HG03175 (cell line): Measurements from ENCODE around the gene SIGLEC15.
A peak's percentile ranks its signal among the peaks of the same experiment; 100 is the strongest.
"Not testable (repeated sequence)": the region's sequence is repeated elsewhere in the genome, so short reads cannot be mapped to it uniquely, and the experiment has no call there.

ENCODE experiments used
- ATAC-seq: cut with Tn5 transposase; IDR thresholded peaks from one replicate; pipeline ENCODE4 v1.9.1; 2021; ENCODE audit warnings: mild to moderate bottlenecking, moderate library complexity; ENCODE audit not compliant: unreplicated experiment

SIGLEC15 gene

DNA sequence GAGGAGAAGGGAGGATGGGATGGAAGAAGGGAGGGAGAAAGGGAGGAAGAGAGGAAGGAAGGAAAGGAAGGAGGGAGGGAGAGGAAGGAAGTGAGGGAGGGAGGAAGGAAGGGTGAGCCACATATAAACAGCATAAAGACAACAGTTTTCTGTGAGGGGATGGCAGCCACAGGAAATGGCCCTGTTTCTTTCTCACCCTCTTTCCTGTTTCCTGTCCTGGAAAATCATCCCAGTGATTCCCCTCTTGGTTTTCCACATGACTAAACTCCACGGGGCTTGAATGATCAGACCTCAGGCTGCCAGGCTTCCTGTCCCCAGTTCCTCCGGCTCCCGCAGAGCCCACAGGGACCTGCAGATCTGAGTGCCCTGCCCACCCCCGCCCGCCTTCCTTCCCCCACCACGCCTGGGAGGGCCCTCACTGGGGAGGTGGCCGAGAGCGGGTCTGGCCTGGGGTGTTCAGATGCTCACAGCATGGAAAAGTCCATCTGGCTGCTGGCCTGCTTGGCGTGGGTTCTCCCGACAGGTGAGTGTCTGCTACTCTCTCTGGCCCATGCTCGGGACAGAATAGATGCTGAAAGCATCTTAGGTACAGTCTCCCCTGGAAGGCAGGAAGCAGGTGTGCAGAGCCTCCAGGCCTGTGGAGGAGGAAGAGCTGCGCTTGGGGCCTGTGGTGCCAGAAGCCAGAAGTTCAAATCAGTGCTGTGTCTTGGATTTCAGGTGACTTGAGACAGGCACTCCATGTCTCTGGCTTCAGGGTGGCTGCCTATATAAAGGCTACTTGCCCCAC lies at the start of gene SIGLEC15:
TSS of gene SIGLEC15 (plus strand) at position 418 of the 787 bp plus-strand sequence. CDS start at position 472, 54 bp downstream.
- ATAC-seq: no peak

GRCh38 chr18:45775743-45776142 lies 49.7 kb upstream of the SIGLEC15 start:
- ATAC-seq: no peak

GRCh38 chr18:45777393-45777792 lies 48.1 kb upstream of the SIGLEC15 start:
- no peak for ATAC-seq

GRCh38 chr18:45780568-45780967 lies 44.9 kb upstream of the SIGLEC15 start:
- ATAC-seq: no peak

GRCh38 chr18:45782662-45783061 lies 42.8 kb upstream of the SIGLEC15 start:
- no peak for ATAC-seq

GRCh38 chr18:45783097-45784075 lies 42.1 kb upstream of the SIGLEC15 start:
- no peak for ATAC-seq

GRCh38 chr18:45785134-45785533 lies 40.3 kb upstream of the SIGLEC15 start:
- ATAC-seq: peak; percentile 58

- no peak for ATAC-seq
Measured at GRCh38 chr18:45786941-45787340, 38.5 kb upstream of the SIGLEC15 start.

DNA sequence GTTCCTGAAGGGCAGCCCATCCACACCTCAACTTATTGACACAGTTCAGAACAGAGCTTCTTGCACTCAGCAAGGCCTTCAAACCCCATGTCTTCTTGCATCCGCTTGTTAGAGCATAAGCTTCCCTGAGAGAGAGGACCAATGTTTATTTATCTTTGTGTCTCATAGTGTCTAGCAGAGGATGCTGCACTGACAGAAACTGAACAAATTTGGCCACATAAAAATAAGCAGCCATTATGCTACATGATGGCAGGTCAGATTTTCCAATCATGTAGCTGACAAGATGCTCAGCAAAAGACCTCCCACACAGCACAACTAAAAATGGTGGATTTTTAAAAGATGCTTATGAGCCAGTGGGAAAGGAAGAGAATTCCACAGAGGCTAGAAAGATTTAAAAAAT lies 38.1 kb upstream of the SIGLEC15 start:
- no peak for ATAC-seq

DNA sequence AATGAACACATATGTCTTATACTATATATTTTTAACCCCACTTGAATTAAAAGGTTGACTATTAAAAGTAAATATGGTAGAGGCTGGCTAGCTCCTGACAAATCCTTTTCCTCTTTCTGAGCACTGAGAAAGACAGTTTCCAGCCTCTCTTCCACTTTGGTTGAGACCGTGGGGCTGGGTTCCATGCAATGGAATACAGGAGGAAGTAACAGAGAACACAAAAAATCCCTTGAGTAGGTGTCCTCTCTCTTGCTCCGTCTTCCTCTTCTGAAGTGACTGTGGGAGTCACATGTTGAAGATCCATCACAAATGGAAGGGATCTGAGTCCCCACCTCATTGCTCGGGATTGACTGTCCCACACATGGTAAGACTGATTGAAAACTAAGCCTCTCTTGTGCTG lies 36.6 kb upstream of the SIGLEC15 start:
- ATAC-seq: no peak

DNA sequence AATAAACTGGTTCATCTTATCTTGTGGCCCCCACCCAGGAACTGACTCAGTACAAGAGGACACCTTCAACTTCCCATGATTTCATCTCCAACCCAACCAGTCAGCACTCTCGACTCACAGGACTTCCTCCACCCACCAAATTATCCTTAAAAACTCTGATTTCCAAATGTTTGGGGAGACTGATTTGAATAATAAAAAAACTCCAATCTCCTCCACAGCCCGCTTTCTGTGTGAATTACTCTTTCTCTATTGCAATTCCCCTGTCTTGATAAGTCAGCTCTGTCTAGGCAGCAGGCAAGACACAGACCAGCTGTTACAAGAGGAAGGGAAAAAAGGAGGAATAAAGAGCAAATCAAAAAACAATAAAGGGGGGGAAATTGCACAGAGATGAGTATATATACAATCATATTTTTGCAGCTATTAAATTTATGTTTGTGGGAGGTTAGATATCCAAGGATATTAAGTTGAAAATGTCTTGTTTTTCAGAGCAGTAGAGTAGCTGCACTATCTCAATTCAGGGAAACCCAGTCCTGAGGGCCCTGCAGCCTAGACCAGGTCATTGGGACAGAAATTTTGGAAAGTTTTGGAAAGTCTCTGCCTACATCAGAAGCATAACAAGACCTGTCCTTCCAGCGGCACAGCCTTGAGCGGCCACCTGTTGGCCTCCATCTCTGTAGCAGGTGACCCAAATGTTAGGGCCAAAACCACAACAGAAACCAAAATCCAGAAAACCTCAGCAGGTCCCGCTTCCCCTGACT lies 32.8 kb upstream of the SIGLEC15 start:
- ATAC-seq: no peak

DNA sequence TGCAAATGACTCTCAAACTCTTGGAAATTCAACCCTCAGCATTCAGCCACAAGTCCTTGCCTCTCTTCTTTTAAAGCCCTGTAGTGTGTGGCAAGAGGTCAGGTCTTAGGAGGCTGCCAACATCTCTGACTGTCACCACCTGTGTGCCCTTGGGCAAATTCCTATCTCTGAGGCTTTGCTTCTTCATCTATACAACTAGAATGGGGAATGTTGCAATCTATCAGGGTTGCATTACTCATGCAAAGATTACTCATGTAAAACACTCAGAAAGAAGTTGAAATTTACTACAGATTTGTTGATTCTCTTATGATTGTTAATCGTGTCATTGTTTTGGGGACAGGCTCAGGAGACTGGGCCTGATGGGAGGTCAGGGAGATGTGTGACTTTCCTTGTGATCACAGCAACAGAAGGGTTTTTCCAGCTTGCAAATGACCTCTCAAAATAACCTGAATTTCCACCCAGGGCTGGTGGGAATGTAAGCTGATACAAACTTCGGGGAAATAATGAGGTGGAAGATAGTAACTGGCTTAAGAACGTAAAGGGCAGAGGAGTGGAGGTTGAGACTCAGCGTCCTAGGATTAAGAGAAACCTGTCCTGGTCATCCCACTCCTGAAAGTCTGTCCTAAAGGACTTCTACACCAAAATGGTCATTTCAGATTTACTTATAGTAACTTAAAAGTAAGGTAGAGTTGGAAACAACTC lies 32.1 kb upstream of the SIGLEC15 start:
- no peak for ATAC-seq

GRCh38 chr18:45801416-45802004 lies 24.0 kb upstream of the SIGLEC15 start:
- no peak for ATAC-seq

DNA sequence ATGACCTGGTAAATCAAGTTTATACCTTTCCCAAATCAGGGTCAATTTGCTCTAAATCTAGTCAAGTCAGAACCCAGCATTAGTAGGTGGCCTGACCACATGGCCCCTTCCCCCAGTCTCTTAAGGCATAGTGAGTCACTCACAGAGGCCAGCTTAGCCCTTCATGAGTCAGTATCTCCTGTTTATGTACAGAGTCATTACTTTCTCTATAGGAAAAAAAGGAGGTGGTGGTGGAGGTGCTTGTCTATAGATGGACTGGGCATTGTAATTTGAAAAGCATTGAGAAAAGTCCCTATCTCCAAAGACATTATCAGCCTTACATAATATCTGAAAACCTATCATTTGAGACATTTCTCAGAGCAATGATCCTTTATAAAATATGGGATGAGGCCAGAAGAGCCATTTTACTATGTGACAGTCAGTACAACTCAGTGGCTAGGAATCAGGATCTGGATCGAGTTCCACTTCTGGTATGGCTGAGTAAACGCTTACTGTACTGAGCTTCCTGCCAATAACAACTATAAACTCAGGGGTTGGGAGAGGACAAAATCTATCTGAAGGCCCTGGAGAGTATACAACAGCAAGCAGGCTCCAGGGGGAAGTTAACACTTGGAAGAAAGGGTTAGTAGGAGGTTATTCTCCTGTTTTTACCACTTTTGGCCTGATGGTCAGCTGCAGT lies 22.5 kb upstream of the SIGLEC15 start:
- ATAC-seq: no peak

DNA sequence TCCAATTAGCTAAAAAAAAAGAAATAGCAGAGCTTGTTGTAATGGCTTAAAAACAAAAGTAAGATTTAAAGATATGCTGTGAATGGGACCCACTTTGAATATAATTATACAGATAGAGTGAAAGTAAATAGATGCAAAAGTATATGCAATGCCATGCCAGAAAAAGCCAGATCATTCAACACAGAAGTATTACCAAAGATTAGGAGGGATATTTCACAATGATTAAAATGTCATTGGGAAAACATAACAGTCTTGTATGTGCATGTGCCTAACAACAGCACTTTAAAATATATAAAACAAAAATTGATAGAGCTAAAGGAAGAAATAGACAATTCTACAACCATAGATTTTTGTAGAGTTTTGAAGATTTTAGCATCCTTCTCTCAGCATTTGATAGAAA lies 19.9 kb upstream of the SIGLEC15 start:
- ATAC-seq: no peak

DNA sequence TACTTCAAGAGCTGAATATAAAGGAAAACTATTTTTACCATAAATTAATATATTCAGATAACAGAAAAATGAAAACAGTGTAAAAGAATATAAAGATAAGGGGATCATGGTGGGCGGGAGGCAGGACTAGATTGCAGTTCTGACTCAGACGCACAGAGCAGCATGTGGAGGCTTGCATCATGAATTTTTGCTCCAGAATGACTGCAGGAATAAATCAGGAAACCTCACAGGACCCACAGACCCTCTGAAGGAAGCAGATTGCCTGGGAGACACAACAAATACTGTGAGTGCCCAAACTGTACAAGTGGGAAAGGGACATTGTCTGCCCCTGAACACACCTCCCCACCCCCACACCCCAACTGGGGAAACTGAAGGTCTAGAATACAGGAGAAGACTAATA lies 19.2 kb upstream of the SIGLEC15 start:
- ATAC-seq: no peak

- ATAC-seq: not testable (repeated sequence)
Measured at GRCh38 chr18:45807144-45807543, 18.3 kb upstream of the SIGLEC15 start.

GRCh38 chr18:45814733-45815132 lies 10.7 kb upstream of the SIGLEC15 start:
- not testable (repeated sequence) for ATAC-seq

DNA sequence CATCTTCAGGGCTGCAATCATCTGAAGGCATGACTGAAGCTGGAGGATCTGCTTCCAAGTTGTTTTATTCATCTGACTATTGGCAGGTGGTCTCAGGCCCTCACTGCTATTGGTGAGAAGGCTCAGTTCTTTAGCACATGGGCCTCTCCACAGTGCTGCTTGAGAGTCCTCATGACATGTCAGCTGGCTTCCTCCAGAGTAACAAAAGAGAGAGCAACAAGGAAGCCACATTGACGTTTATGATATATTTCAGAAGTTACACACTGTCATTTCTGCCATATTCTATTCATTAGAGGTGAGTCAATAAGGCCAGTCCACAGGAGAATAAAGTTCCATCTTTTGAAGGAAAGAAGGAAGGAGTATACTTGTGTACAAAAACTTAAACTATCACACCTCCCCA lies 7.9 kb upstream of the SIGLEC15 start:
- ATAC-seq: no peak
